Chondrocyte (in vitro differentiated cells): ENCODE data around the gene BARX2. TPM values are rescaled to one million over a fixed set of nuclear protein-coding genes. Genes with fewer than 3 reads are reported as not detected.

ENCODE experiments used
- DNase-seq: peaks from one replicate; pipeline ENCODE4 v3.0.0; 2021; ENCODE audit warnings: mixed read lengths, low spot score
- H3K27ac Mint-ChIP-seq: one replicate; pipeline ENCODE4 v1.8.0; 2021; ENCODE audit warnings: mild to moderate bottlenecking, moderate library complexity, mixed read lengths; ENCODE audit not compliant: unreplicated experiment
- H3K27me3 Mint-ChIP-seq: 2 replicates; pipeline ENCODE4 v1.8.0; 2021; ENCODE audit warnings: low read depth, mixed read lengths
- H3K36me3 Mint-ChIP-seq: 2 replicates; pipeline ENCODE4 v1.8.0; 2021; ENCODE audit warnings: low read depth, mixed read lengths
- H3K4me1 Mint-ChIP-seq: 2 replicates; pipeline ENCODE4 v1.8.0; 2021; ENCODE audit warnings: low read depth, mild to moderate bottlenecking, mixed read lengths
- H3K4me3 Mint-ChIP-seq: one replicate; pipeline ENCODE4 v1.8.0; 2021; ENCODE audit warnings: mild to moderate bottlenecking, moderate library complexity, mixed read lengths; ENCODE audit not compliant: unreplicated experiment
- H3K9me3 Mint-ChIP-seq: 2 replicates; pipeline ENCODE4 v1.8.0; 2021; ENCODE audit warnings: low read depth, mixed read lengths
- CTCF ChIP-seq: fragments of 200-600 bp; sonication (generic); IDR thresholded peaks from 2 replicates; pipeline ENCODE4 v1.5.0; 2021; ENCODE audit warnings: antibody characterized with exemption, mild to moderate bottlenecking, moderate library complexity
- total RNA-seq: library from RNA; stranded (reverse); gene quantifications from 3 replicates; pipeline ENCODE4 v1.2.1, GENCODE V29; 2021

Gene BARX2
- total RNA-seq, 1 donor from 2014 or later: not detected

- TF ChIP-seq CTCF: no peak
- H3K9me3 Mint-ChIP-seq: peaks cover 14% of the 10 kb centered on the region
- no peak for DNase-seq
- H3K4me1 Mint-ChIP-seq: peaks cover under 1% of the 10 kb centered on the region
- H3K36me3 Mint-ChIP-seq: no peaks in the 10 kb centered on the region
- H3K27ac Mint-ChIP-seq: no peak overlapping the region
- H3K4me3 Mint-ChIP-seq: no peak overlapping the region
- H3K27me3 Mint-ChIP-seq: peaks cover 5% of the 10 kb centered on the region
Measured at GRCh38 chr11:129445226-129445625, 69.6 kb downstream of the BARX2 start.

GRCh38 chr11:129446572-129446971 lies 70.9 kb downstream of the BARX2 start:
- no peaks in the 10 kb centered on the region for H3K4me1 Mint-ChIP-seq
- H3K27me3 Mint-ChIP-seq: peaks cover 5% of the 10 kb centered on the region
- no peak overlapping the region for H3K4me3 Mint-ChIP-seq
- DNase-seq: no peak
- H3K36me3 Mint-ChIP-seq: no peaks in the 10 kb centered on the region
- TF ChIP-seq CTCF: no peak
- no peak overlapping the region for H3K27ac Mint-ChIP-seq
- H3K9me3 Mint-ChIP-seq: peaks cover 18% of the 10 kb centered on the region

- Mint-ChIP-seq H3K4me1 (no peaks in the 10 kb centered on the region), H3K9me3 (peaks cover 18% of the 10 kb centered on the region), H3K36me3 (no peaks in the 10 kb centered on the region), H3K27ac (no peak overlapping the region), H3K4me3 (no peak overlapping the region), H3K27me3 (peaks cover 3% of the 10 kb centered on the region)
- no peak for TF ChIP-seq CTCF
- DNase-seq: no peak
Measured at GRCh38 chr11:129447654-129448239, 72.1 kb downstream of the BARX2 start.

GRCh38 chr11:129451524-129451923 lies 75.9 kb downstream of the BARX2 start:
- TF ChIP-seq CTCF: no peak
- Mint-ChIP-seq H3K27me3 (peaks cover 8% of the 10 kb centered on the region), H3K4me3 (no peak overlapping the region), H3K36me3 (no peaks in the 10 kb centered on the region), H3K4me1 (no peaks in the 10 kb centered on the region), H3K27ac (no peak overlapping the region), H3K9me3 (peaks cover 16% of the 10 kb centered on the region)
- DNase-seq: no peak

GRCh38 chr11:129453293-129453721 lies 77.7 kb downstream of the BARX2 start:
- Mint-ChIP-seq H3K9me3 (peaks cover 10% of the 10 kb centered on the region), H3K27ac (no peak overlapping the region), H3K4me1 (no peaks in the 10 kb centered on the region), H3K27me3 (peaks cover 8% of the 10 kb centered on the region), H3K36me3 (no peaks in the 10 kb centered on the region), H3K4me3 (no peak overlapping the region)
- no peak for DNase-seq
- TF ChIP-seq CTCF: no peak
